MCF 10A (cell line): Measurements from ENCODE around the gene C9. TPM values are rescaled to one million over a fixed set of nuclear protein-coding genes. Genes with fewer than 3 reads are reported as not detected.

Experiments
- BruUV-seq: library from RNA; stranded (reverse); fragments of 400-500 nt; replicated peaks from 2 replicates; lab custom pipeline; 2021; lab: Mats Ljungman, UMichigan
- CTCF ChIA-PET: fragments of 300-600 bp; sonication (Branson Sonifier 250); formaldehyde crosslinking; extraction: SDS; loops from one replicate; lab custom pipeline; 2021; ENCODE audit warnings: antibody characterized with exemption, inconsistent platforms; lab: Yijun Ruan, JAX
- POLR2A ChIA-PET: fragments of 300-600, 350-650 bp; sonication (Branson Sonifier 250); formaldehyde crosslinking; extraction: SDS; loops from one replicate; lab custom pipeline; 2020; ENCODE audit warnings: antibody characterized with exemption, inconsistent platforms; lab: Yijun Ruan, JAX
- DNase-seq: peaks from one replicate; pipeline ENCODE4 v3.0.0-alpha.2; 2018; ENCODE audit not compliant: unreplicated experiment
- H3K27ac Mint-ChIP-seq: one replicate; pipeline ENCODE4 v1.8.0; 2022; ENCODE audit warnings: mild to moderate bottlenecking, low read depth, mixed read lengths; ENCODE audit not compliant: unreplicated experiment
- H3K27me3 Mint-ChIP-seq: one replicate; pipeline ENCODE4 v1.8.0; 2022; ENCODE audit warnings: mixed read lengths; ENCODE audit not compliant: insufficient read depth, unreplicated experiment
- H3K36me3 Mint-ChIP-seq: one replicate; pipeline ENCODE4 v1.8.0; 2022; ENCODE audit warnings: mild to moderate bottlenecking, moderate library complexity, mixed read lengths; ENCODE audit not compliant: insufficient read depth, unreplicated experiment
- H3K4me1 Mint-ChIP-seq: one replicate; pipeline ENCODE4 v1.8.0; 2022; ENCODE audit warnings: mixed read lengths; ENCODE audit not compliant: insufficient read depth, unreplicated experiment
- H3K4me3 Mint-ChIP-seq: one replicate; pipeline ENCODE4 v1.8.0; 2022; ENCODE audit warnings: mild to moderate bottlenecking, moderate library complexity, mixed read lengths; ENCODE audit not compliant: unreplicated experiment
- H3K9me3 Mint-ChIP-seq: one replicate; pipeline ENCODE4 v1.8.0; 2022; ENCODE audit warnings: mixed read lengths; ENCODE audit not compliant: unreplicated experiment
- CTCF ChIP-seq: fragments of 200-600 bp; IDR thresholded peaks from one replicate; pipeline ENCODE4 v1.8.0; 2022; ENCODE audit warnings: antibody characterized with exemption, mild to moderate bottlenecking; ENCODE audit not compliant: unreplicated experiment
- intact Hi-C: fragments of 100-400 bp; cut with micrococcal nuclease; formaldehyde crosslinking; loops from 2 replicates; pipeline ENCODE4 v1.14.1; 2022
- total RNA-seq: library from RNA; stranded (reverse); gene quantifications from 2 replicates; pipeline ENCODE4 v1.2.3, GENCODE V29; 2022

C9 gene
- total RNA-seq, 1 experiment from 2014 or later: not detected

- Mint-ChIP-seq H3K9me3 (no peaks in the 10 kb centered on the region), H3K27me3 (no peaks in the 10 kb centered on the region), H3K4me3 (no peak overlapping the region), H3K36me3 (no peaks in the 10 kb centered on the region), H3K4me1 (peaks cover 14% of the 10 kb centered on the region), H3K27ac (peak overlapping the region; percentile 88)
- no peak for DNase-seq
- intact Hi-C loops: no loop called here
- no peak for TF ChIP-seq CTCF
- CTCF ChIA-PET: interaction anchor here (0.5 to 1.9 kb wide), 8 partner anchors 9 to 1067 kb away, joined by 3 to 8 read pairs (median 3); no protein-coding TSS in a partner anchor
- no TSS peak for BruUV-seq
- POLR2A ChIA-PET: interaction anchor here (1.2 to 2.3 kb wide), 3 partner anchors 9 to 43 kb away, joined by 3 to 8 read pairs (median 3); no protein-coding TSS in a partner anchor
Observed at GRCh38 chr5:39400713-39401578, 36.7 kb upstream of the C9 start.

GRCh38 chr5:39399135-39400036 lies 35.1 kb upstream of the C9 start:
- Mint-ChIP-seq H3K4me3 (no peak overlapping the region), H3K36me3 (no peaks in the 10 kb centered on the region), H3K4me1 (peaks cover 23% of the 10 kb centered on the region), H3K27ac (peak overlapping the region; percentile 88), H3K27me3 (no peaks in the 10 kb centered on the region), H3K9me3 (no peaks in the 10 kb centered on the region)
- intact Hi-C loops: loop anchor here (1.0 kb wide), 1 partner anchor 48 kb away; no protein-coding TSS in a partner anchor
- ChIA-PET CTCF (interaction anchor here (0.9 to 5.3 kb wide), 6 partner anchors 12 to 149 kb away, joined by 3 to 33 read pairs (median 6); no protein-coding TSS in a partner anchor), POLR2A (interaction anchor here (1.1 to 2.3 kb wide), 3 partner anchors 12 to 25 kb away, joined by 4 to 8 read pairs (median 5); partner anchors contain the start of gene DAB2)
- TF ChIP-seq CTCF: no peak
- TSS peak; percentile 87 for BruUV-seq
- DNase-seq: peak; percentile 94

GRCh38 chr5:39396843-39397242 lies 32.5 kb upstream of the C9 start:
- TF ChIP-seq CTCF: no peak
- Mint-ChIP-seq H3K4me3 (no peak overlapping the region), H3K4me1 (peaks cover 23% of the 10 kb centered on the region), H3K27me3 (no peaks in the 10 kb centered on the region), H3K27ac (peak overlapping the region; percentile 11), H3K9me3 (no peaks in the 10 kb centered on the region), H3K36me3 (no peaks in the 10 kb centered on the region)
- DNase-seq: no peak
- intact Hi-C loops: no loop called here
- BruUV-seq: no TSS peak
- CTCF ChIA-PET: interaction anchor here (0.7 to 5.3 kb wide), 4 partner anchors 21 to 174 kb away, joined by 3 to 33 read pairs (median 12); no protein-coding TSS in a partner anchor
- POLR2A ChIA-PET: interaction anchor here (0.9 kb wide), 1 partner anchor 166 kb away, joined by 3 read pairs; no protein-coding TSS in a partner anchor
